NCI-H524 treated with DMSO at 0.1 percent for 48 hours (cell line): ENCODE results near the gene HNRNPUL2.
"Not testable (repeated sequence)": the region's sequence is repeated elsewhere in the genome, so short reads cannot be mapped to it uniquely, and the experiment has no call there.

Experiments used
- DNase-seq: peaks from one replicate; lab custom pipeline; 2025; lab: John Stamatoyannopoulos, UW

Gene HNRNPUL2

DNA sequence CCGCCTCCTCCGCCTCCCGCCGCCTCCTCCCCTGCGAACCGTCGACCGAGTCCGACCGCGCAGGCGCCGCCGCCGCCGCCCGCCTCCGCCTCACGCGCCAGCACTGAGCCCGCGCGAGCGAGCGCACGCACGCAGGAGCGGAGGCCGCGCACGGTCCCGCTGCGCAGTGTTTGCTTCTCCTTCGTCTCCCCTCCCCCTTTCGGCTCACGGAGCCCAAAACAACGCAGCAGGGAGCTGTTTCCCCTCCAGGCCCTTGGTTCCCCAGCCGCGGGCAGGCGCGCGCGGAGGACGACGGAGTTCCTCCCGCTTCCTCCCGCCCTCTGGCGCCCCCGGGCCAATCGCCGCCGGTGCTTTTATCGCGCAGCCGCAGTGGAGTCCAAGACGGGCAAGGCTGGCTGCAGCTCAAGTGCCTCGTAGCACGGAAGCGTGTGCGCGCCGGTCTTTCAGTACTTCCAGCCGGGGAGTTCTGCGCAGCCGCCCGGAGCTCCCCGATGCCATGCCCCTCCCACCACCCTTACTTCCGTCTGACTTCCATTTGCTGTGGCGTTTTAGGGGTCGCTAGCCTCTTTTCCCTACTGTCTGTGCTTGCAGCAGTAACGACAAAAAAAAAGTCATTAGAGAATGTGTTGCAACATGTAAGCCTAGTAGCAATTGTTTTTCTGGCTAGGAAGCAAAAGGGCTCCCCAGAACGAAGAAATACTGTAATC, at the start of gene HNRNPUL2:
TSS of gene HNRNPUL2 (minus strand) at position 293 of the 707 bp plus-strand sequence. CDS start 301 bp downstream, outside the sequence.
- DNase-seq, result peak; percentile 88

DNA sequence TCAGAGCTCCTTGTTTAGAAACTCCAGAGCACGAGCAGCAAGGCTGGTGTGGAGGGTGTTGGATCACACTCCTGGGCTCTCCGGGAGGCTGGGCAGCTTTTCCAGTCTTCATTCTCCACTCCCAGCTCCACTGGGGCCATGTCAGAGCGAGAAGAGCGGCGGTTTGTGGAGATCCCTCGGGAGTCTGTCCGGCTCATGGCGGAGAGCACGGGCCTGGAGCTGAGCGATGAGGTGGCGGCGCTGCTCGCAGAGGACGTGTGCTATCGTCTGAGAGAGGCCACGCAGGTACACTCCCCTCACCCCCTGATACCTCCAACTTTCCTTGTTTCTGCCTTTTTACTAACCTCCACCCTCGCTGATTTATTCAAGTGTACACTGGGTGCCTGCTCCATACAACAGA, 48.4 kb upstream of the HNRNPUL2 start:
- no peak for DNase-seq

DNA sequence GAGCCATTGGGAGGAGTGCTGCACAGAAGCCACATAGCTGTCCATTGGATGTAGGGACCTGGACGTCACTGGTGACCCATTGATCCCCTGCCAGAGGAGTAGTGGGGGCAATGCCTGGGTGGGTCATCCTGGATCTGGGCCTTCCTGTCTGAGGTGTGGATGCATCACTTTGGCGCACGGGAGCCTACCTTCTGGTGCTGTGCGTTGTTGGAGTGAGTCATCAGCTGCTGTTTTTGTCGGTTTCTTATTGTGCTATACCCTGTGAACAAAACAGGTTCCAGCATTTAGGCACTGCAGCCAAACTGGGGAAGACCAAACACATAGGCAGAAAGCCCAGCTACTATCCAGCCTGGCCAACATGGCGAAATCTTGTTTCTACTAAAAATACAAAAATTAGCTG, 47.1 kb upstream of the HNRNPUL2 start:
- no peak for DNase-seq

DNA sequence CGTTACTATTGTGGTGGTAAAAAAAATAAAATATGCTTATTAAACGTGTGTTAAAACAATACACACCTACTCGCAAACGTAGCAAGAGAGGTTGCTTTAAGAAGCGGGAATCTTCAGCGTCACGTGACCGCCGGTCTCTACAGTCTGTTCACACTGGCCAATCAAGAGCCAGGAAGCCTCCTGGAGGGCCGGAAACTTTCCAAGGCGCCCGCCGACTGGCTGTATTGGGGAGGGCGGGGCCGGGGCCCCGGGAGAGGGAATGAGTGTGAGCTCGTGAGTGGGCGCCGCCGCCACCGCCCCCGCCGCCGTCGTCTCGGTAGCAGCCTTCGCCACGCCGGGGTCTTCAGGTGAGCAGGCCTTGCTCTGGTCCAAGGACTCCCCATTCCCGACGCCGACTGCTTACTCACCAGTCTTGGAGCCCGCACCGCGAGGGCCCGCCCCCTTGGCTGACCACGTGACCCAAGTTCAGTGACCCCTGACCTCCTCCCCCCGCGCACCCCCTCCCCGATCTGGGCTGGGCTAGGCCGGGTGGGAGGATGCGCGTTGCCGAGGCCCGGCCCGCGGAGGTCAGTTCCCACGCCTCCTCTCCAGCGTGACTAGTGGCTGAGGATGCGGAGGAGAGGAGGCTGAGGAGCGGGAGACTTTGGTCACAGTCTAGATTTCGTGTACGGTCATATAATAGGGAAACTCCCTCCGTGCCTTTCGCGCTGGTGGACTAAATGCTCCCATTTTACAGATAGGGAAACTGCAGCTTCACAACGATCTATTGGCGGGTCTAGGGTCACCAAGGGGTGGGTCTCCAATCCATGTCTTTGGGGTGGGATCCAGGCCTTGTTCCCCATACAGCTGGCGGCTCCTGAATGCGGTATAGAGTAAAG, 44.1 kb upstream of the HNRNPUL2 start, which contains the start of gene TAF6L:
TSS of gene TAF6L (plus strand) at position 253 of the 878 bp plus-strand sequence. CDS start 4,388 bp downstream, outside the sequence.
- DNase-seq, result peak; percentile 81

DNA sequence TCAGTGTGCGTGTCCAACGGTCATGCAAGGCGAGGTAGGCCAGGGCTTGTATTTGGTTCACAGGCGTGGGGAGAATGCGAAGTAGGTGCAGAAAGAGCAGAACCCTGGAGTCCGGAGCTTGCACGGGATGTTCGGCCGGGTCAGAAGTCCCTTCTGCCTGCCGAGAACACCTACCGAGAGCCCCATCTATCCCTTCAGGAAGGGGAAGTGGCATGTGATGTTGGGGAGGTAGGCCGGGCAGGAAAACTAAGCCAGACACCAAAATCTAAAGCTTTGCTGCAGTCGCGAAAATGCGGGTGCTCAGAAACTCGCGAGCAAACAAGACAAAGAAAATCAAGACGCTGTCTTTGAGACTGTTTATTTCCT, 43.5 kb upstream of the HNRNPUL2 start:
- DNase-seq, result no peak

DNA sequence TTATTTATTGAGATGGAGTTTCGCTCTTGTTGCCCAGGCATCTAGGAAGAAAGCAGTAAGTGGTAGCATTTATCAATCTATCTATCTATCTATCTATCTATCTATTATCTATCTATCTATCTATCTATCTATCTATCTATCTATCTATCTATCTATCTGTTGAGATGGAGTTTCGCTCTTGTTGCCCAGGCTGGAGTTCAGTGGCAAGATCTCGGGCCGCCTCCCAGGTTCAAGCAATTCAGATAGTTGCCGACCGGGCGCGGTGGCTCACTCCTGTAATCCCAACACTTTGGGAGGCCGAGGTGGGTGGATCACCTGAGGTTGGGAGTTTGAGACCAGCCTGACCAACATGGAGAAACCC, 33.6 kb upstream of the HNRNPUL2 start:
- DNase-seq, result not testable (repeated sequence)

DNA sequence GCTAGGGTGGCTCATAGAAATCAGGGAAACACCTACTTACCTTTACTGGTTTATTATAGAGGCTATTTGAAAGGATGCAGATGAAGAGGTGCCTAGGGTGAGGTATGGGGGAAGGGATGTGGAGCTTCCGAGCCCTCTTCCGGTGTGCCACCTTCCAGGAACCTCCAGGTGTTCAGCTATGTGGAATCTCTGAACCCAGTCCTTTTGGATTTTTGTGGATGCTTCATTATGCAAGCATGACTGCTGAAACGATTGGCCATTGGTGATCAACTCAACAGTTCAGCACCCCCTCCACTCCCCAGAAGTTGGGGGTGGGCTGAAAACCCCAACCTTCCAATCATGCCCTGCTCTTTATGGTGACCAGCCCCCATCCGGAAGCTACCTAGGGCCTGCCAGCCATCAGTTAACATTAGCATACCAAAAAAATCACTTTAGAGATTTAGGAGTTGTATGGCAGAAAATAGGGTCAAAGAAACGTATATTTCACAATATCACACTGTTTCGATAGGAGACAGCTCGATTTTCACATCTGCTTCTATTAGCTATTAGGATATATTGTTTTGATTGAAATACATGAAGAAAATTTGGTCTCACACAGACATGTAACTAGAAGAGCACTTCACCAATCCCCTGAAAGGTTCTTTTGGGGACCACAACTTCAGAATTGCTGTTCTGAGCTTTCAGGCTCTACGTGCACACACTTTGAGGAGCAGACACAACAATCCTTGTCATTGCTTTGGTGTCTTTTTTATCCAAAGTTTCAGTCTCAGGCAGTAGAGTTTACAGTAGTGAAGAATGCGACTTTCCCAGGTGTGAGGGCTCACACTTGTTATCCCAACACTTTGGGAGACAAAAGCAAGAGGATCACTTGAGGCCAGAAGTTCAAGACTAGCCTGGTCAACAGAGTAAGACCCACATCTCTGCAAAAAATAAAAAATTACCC, 30.9 kb upstream of the HNRNPUL2 start:
- DNase-seq, result no peak

DNA sequence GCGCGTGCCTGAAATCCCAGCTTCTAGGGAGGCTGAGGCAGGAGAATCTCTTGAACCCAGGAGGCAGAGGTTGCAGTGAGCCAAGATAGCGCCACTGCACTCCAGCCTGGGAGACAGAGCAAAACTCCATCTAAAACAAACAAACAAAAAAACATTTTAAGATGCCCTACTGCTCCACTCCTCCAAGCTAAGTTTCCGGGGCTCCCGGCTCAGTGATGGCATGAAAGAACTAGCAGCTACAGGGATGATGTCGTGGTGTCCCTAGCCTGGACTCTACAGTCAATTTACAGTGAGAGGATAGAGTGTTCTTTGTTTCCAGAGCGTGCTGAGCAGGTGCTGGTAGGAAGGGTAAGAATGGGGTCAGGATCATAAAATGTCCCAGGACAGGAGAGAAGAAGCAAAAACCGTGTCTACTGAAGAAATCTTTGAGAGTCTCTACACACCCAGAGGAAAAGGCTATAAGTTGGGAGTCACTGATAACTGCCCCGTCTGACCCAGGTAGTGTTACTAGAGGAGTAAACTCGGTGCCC, 27.9 kb upstream of the HNRNPUL2 start:
- DNase-seq, result no peak

DNA sequence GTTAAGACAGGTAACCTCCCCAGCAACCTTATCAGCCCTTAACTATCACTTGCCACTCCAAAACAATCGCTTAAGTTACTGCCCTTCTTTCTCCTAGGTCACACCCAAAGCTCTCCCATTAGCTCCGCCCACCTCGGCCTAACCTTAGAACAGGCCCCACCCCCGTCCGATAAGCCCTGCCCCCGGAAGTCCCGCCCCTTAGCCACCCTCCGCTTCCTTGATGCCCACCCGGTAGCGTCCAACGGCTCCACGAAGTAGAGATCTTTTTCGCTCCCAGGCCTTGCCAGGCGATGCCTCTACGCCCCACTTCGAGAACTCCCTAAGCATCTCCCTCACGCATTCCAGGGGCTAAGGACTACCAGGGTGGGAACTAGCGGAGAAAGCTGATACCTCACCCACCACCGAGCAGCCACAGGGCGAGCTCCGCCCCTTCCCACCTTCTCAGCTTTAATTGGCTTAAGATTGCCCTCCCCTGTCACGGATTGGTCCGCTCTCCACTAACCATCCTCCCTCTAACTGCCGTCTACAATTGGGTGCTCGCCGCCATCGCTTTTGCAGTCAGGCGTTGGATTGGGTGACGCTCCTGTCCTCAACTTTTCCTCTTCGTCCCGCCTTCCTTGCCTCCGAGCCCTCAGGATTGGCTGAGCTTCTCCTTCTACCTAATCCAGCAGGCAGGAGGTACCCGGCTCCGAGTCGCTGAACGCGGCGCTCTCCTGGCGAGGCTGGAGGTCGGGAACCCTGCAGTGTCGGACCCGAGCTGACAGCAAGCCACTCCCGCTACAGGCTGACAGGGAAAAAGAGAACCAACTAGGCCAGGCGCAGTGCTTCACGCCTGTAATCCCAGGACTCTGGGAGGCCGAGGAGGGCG, 26.7 kb upstream of the HNRNPUL2 start, which contains the start of gene ZBTB3:
TSS of gene ZBTB3 (minus strand) at position 425 of the 868 bp plus-strand sequence. CDS start 496 bp downstream, outside the sequence.
- DNase-seq, result peak; percentile 96

DNA sequence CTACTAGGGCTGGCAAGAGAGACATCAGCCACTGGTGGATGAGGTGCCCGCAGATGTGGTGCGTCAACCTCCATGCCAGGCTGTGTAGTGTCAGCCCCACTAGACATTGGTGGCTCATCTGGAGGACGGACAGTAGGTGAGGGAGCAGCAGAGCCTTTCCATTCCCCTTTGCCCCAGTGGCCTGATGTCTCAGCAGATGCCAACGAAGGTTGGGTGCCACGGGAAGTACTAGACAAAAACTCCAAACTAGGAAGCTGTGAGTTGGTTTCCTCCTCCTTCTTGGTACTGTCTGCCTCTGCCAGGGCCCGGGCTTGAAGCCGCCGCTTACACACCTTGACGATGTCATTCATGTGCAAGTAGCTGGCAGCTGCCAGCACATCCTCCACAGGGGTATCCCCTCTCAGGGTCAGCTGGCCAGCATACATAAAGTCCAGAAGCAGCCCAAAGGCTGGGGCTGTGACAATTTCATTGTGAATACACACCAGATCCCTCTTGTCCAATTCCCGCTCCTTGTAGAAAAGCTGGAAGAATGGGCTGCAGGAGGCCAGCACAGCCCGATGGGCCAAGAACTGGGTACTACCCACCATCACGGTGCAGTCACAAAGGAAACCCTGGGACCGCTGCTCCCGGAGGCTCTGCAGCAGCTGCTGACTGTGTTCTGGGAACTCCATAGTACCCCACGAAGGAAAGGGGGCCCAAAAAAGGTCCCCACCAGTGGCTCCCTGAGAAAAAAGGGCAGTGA, 25.9 kb upstream of the HNRNPUL2 start:
- DNase-seq, result no peak

DNA sequence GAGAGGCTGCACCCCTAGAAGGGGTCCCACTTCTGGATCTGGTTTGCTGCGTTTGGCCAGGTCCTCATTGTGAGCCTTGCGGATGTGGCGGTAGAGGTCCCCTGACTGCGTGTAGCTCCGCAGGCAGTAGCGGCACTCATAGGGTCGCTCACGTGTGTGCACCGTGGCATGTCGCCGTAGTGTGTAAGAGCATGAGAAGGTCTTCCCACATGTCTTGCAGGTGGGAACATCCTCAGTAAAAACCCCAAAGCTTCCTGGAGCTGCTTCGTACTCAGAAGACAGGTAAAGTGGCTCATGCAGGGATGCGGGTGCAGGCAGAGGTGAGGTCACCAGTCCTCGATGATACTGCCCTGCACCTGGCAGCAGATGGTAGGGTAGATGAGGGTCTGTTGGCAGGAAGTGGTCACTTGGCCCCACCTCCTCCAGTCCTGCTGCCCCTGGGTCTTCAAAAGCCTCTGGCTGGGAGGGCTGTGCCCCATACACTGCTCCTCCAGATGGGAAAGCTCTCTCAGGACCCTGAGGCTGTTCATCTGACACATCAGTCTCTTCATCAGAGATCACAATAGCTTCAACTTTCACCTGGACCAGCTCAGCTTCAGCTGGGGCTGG, 25.0 kb upstream of the HNRNPUL2 start:
- no peak for DNase-seq

DNA sequence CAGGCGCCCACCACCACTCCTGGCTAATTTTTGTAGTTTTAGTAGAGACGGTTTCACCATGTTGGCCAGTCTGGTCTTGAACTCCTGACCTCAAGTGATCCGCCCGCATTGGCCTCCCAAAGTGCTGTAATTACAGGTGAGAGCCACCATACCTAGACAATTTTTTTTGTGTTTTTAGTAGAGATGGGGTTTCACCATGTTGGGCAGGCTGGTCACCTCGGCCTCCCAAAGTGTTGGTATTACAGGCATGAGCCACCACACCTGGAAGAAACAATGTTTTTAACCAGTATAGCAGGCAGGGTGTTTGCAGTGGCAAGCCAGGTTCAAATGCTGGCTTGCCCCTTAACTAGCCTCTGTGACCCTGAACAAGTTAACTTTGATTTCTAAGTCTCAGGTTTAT, 22.7 kb upstream of the HNRNPUL2 start:
- DNase-seq, result not testable (repeated sequence)

DNA sequence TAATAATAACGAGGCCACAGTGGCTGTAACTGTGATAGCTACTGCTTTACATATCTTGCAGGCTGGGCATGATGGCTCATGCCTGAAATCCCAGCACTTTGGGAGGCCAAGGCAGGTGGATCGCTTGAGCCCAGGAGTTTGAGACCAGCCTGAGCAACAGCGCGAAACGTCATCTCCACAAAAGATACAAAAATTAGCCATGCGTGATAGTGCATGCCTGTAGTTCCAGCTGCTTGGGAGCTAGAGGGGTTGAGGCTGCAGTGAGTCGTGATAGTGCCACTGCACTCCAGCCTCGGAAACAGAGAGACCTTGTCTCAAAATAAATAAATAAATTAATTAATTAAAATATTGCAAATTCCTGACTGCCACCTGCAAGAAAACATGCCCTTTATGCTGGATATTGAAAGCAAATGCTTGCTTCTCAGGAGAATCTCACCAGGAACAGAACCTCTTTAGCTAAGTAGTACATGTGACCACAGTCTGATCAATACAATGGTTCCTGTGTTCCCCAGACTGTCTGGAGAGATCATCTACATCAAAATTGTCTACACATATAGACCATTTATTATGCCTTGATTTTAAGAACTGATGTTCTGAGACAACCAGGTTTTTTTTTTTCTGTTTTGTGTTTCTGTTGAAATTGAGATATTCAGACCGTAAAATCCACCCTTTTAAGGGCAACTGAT, 20.4 kb upstream of the HNRNPUL2 start:
- no peak for DNase-seq

DNA sequence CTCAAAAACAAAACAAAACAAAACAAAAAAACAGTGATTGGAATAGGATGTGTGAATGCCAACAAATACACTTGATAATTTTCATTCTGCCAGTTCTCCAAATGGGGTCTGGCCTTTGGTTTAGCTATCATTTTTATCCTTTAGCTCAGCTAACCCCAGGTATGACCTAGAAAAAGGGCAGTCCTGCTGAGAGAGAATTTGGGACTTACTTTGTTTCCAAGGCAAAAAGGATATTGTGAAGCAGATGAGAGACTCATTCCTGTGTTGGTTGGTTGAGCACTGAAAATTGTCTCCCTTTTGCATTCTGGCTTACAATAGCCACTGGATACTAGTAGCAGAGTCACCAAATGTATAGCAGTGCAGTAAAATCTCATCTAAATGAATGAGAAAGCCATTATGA, 9.9 kb upstream of the HNRNPUL2 start:
- no peak for DNase-seq

DNA sequence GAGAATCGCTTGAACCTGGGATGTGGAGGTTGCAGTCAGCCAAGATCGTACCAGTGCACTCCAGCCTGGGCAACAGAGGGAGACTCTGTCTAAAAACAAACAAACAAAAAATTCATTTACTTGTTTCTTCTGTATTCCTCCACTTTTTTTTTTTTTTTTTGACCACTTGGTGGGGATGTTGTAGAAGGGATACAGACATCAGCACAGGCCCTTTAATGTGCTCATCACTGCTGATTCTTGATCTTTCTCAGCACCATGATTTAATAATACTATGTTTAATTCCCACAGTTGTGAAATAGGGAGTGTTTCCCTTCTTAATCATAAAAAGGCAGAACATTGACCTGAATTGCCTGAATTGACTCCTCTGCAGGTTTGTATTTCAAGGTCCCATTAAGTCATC, 5.6 kb upstream of the HNRNPUL2 start:
- no peak for DNase-seq

DNA sequence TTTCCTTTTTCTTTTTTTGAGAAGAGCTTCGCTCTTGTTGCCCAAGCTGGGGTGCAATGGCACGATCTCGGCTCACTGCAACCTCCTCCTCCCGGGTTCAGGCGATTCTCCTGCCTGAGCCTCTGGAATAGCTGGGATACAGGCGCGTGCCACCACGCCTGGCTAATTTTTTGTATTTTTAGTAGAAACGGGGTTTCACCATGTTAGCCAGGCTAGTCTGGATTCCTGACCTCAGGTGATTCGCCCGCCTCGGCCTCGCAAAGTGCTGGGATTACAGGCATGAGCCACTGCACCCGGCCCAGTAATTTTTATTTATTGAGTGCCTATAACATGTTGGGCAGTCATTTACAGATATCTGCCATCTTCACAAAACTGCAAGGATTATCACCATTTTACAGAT, 2.8 kb upstream of the HNRNPUL2 start:
- not testable (repeated sequence) for DNase-seq

DNA sequence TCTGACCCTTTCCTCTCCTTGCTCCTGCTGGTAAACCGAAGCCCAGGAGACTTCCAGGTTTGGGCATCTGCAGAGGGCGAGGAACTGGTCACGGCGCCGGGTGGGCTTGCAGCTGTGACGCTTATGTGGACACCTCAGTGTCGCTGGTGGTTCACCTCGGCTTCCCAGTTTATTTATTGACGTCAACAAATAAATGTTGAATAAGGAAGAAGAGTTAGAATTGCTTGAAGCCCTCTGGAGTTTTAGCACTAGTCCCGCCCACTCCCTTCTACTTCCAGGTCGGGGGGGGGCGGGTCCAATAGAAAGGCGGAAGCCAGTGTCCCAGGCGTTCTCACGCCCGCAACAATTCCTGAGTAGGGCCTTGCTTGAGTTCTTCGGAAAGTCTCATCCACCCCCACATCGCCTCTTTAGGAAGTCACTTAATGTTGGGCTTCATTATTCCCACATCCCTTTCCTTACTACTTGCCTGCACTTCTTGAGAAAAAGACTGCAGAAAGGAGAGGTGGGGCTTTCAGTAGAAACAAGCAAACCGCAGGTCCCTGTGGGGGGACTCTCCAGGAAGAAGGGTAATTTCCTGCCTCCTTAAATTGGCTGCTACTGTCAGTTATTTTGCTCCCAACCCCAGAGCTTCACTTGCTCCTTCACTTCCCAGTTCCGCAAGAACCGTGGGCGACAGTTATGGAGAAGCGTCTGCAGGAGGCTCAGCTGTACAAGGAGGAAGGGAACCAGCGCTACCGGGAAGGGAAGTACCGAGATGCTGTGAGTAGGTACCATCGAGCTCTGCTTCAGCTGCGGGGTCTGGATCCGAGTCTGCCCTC, 1.1 kb upstream of the HNRNPUL2 start, which contains the start of gene TTC9C:
TSS of gene TTC9C (plus strand) at position 316 of the 818 bp plus-strand sequence. CDS start at position 679, 363 bp downstream.
- DNase-seq, result peak; percentile 63

DNA sequence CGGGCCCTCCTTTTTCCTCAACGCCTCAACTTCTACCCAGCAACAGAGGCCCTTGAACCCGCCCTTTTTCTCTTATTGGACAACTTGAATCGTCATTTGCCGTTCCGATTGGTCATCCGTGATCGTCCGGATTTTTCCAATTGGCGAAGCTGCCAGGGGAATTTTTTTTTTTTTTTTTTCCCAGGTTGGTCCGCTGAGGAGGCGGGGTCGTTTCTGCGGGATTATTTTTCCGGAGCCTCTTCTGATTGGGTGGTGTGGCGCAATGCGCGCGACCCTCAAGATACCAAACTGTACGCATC, 564 bp upstream of the HNRNPUL2 start:
- DNase-seq, result peak; percentile 81
